ENCODE results near the gene BRS3. TPM values are rescaled to one million over a fixed set of nuclear protein-coding genes. Genes with fewer than 3 reads are reported as not detected.

BRS3 gene
- not detected in 5 replicates for total RNA-seq (2022; extraction: Qiagen RNA extraction)

GRCh38 chrX:136487647-136488046 lies at the start of gene BRS3:
TSS of gene BRS3 (plus strand) at chrX:136487947. CDS start at chrX:136488115, 168 bp downstream.

GRCh38 chrX:136497556-136498052 lies 9.9 kb downstream of the BRS3 start, which contains the start of gene HTATSF1:
TSS of gene HTATSF1 (plus strand) at chrX:136497592. CDS start at chrX:136497685, 93 bp downstream.

GRCh38 chrX:136531951-136532350 lies 44.2 kb downstream of the BRS3 start, which contains the start of gene VGLL1:
TSS of gene VGLL1 (plus strand) at chrX:136532215. CDS start at chrX:136536021, 3,806 bp downstream.

Other genes starting within 250 kb of the BRS3 start
- 12.2 to 16.6 TPM (median 15.4 TPM) in 5 replicates for gene MAP7D3, start 236.5 kb upstream of the BRS3 start, total RNA-seq (2022; extraction: Qiagen RNA extraction)
- not detected in 5 replicates for gene ADGRG4, start 187.0 kb upstream of the BRS3 start, total RNA-seq (2022; extraction: Qiagen RNA extraction)
- 52.7 to 68.0 TPM (median 63.5 TPM) in 5 replicates for gene HTATSF1, start 9.6 kb downstream of the BRS3 start, total RNA-seq (2022; extraction: Qiagen RNA extraction)
- not detected in 5 replicates for gene VGLL1, start 44.3 kb downstream of the BRS3 start, total RNA-seq (2022; extraction: Qiagen RNA extraction)
- gene CD40LG, start 160.2 kb downstream of the BRS3 start, total RNA-seq (2022; extraction: Qiagen RNA extraction), result not detected in 5 replicates

Measured in A549 treated with dexamethasone at 1 μM for 4 hours (cell line).